ENCODE results near the gene NDUFS5.
"Not testable (repeated sequence)": the region's sequence is repeated elsewhere in the genome, so short reads cannot be mapped to it uniquely, and the experiment has no call there.

The NDUFS5 gene

GRCh38 chr1:39003794-39004193, 22.4 kb upstream of the NDUFS5 start:
- no peak for TF ChIP-seq CTCF (IDR thresholded peaks at IDR 0.05; ENCODE audit: borderline replicate concordance, insufficient read depth, low read depth, low read length)
- no peak overlapping the region for H3K4me3 ChIP-seq (ENCODE audit: low read depth, low read length)

- no peak for TF ChIP-seq CTCF (IDR thresholded peaks at IDR 0.05; ENCODE audit: borderline replicate concordance, insufficient read depth, low read depth, low read length)
- H3K4me3 ChIP-seq (ENCODE audit: low read depth, low read length) = no peak overlapping the region
Measured at GRCh38 chr1:39006287-39006686, 19.9 kb upstream of the NDUFS5 start.

- H3K4me3 ChIP-seq (ENCODE audit: low read depth, low read length) = no peak overlapping the region
- TF ChIP-seq CTCF (IDR thresholded peaks at IDR 0.05; ENCODE audit: borderline replicate concordance, insufficient read depth, low read depth, low read length) = no peak
Measured at GRCh38 chr1:39006726-39007645, 19.2 kb upstream of the NDUFS5 start.

- H3K4me3 ChIP-seq (ENCODE audit: low read depth, low read length) = not testable (repeated sequence)
Measured at GRCh38 chr1:39014956-39015355, 11.2 kb upstream of the NDUFS5 start.

GRCh38 chr1:39016604-39017171, 9.5 kb upstream of the NDUFS5 start:
- no peak for TF ChIP-seq CTCF (IDR thresholded peaks at IDR 0.05; ENCODE audit: borderline replicate concordance, insufficient read depth, low read depth, low read length)
- H3K4me3 ChIP-seq (ENCODE audit: low read depth, low read length) = no peak overlapping the region

- no peak overlapping the region for H3K4me3 ChIP-seq (ENCODE audit: low read depth, low read length)
- no peak for TF ChIP-seq CTCF (IDR thresholded peaks at IDR 0.05; ENCODE audit: borderline replicate concordance, insufficient read depth, low read depth, low read length)
Measured at GRCh38 chr1:39017266-39017665, 8.9 kb upstream of the NDUFS5 start.

- H3K4me3 ChIP-seq (ENCODE audit: low read depth, low read length) = not testable (repeated sequence)
Measured at GRCh38 chr1:39020494-39020893, 5.7 kb upstream of the NDUFS5 start.

GRCh38 chr1:39021426-39021825, 4.7 kb upstream of the NDUFS5 start:
- no peak overlapping the region for H3K4me3 ChIP-seq (ENCODE audit: low read depth, low read length)
- TF ChIP-seq CTCF (IDR thresholded peaks at IDR 0.05; ENCODE audit: borderline replicate concordance, insufficient read depth, low read depth, low read length) = no peak
